SHP77 (cell line): ENCODE measurements around the gene SMPX.

Experiments used
- DNase-seq, 2 experiments: peaks; one replicate each; lab custom pipeline; 2025; lab: John Stamatoyannopoulos, UW

The SMPX gene

DNA sequence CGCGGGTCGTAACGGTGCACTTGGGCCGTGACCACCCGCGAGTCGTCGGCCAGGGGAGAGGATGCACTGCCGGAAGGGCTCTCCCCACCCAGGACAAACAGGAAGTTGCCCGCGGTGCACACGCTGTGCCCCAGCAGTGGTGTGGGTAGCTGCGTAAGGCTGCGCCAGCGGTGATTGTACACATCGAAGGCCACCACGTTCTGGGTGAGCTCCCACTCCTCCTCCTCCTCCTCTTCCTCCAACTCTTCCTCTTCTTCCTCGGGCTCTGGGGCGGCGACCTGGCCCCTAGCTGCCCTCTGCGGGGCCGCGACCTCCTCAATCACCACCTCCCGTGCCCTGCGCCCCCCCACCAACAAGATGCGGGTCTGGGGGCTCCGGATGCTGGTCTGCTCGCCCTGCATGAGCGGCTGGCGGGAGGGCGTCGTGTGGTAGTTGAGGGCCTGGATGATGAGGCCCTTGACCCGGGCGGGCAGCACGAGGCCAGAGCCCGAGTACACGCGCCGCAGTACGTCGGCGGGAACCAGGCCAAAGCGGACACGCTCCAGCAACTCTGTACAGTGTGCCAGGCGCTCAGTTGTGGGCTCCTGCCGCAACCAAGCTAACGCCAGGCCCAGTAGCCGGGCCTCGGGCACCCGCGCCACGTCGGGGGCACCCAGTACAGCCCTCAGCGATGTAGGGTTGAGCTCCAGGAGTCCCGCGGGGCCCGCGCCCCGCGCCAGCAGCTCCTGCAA lies 101.2 kb downstream of the SMPX start:
- no peak for DNase-seq
